Endothelial cell of umbilical vein (primary cell): Measurements from ENCODE around the gene CNTNAP2. TPM values are rescaled to one million over a fixed set of nuclear protein-coding genes. Genes with fewer than 3 reads are reported as not detected.

ENCODE experiments used
- BruUV-seq: library from RNA; stranded (reverse); fragments of 400-500 nt; replicated peaks from 2 replicates; lab custom pipeline; 2021; lab: Mats Ljungman, UMichigan
- CTCF ChIA-PET: fragments of 300-600, 350-600 bp; sonication (Branson Sonifier 250); formaldehyde crosslinking; loops from one replicate; lab custom pipeline; 2021; ENCODE audit warnings: antibody characterized with exemption, inconsistent platforms; lab: Charles Lee
- POLR2A ChIA-PET: fragments of 300-600, 350-600 bp; sonication (Branson Sonifier 250); formaldehyde crosslinking; loops from one replicate; lab custom pipeline; 2021; ENCODE audit warnings: antibody characterized with exemption, inconsistent platforms; lab: Charles Lee
- DNase-seq: peaks from one replicate; pipeline ENCODE4 v3.0.0-alpha.2; 2011; ENCODE audit warnings: low read depth, low spot score
- FAIRE-seq: peaks from 2 replicates; lab custom pipeline; 2011; peaks lifted over from hg19 to GRCh38; lab: Jason Lieb, UNC
- H2AFZ ChIP-seq: 2 replicates; pipeline ENCODE4 v1.6.0; 2012; ENCODE audit warnings: low read depth, low read length, control low read depth, inconsistent platforms
- H3K27ac ChIP-seq: 2 replicates; pipeline ENCODE4 v1.5.1; 2011; ENCODE audit warnings: low read depth, mild to moderate bottlenecking, control low read depth, low read length, moderate library complexity; ENCODE audit not compliant: insufficient read depth
- H3K27me3 ChIP-seq, 2 experiments: 2 replicates each; pipeline versions ENCODE4 v1.6.0 to v1.6.1; 2011; ENCODE audit warnings: low read length in 2 of 2, mixed read lengths in 1 of 2; ENCODE audit not compliant: control insufficient read depth in 2 of 2, insufficient read depth in 2 of 2
- H3K36me3 ChIP-seq, 2 experiments: 2 replicates in 1 of 2; 3 replicates in 1 of 2; pipeline ENCODE4 v1.5.1; 2011; ENCODE audit warnings: low read length in 2 of 2, mild to moderate bottlenecking in 1 of 2, moderate library complexity in 1 of 2; ENCODE audit not compliant: control insufficient read depth in 2 of 2, insufficient read depth in 2 of 2; ENCODE audit errors: extremely low read depth in 1 of 2
- H3K4me1 ChIP-seq: 3 replicates; pipeline ENCODE4 v1.5.1; 2011; ENCODE audit warnings: mild to moderate bottlenecking, low read length; ENCODE audit not compliant: control insufficient read depth, insufficient read depth; ENCODE audit errors: extremely low read depth
- H3K4me2 ChIP-seq: 2 replicates; pipeline ENCODE4 v1.6.1; 2011; ENCODE audit warnings: low read length, control low read depth, mixed read lengths; ENCODE audit not compliant: insufficient read depth
- H3K4me3 ChIP-seq, 3 experiments: fragments of 200-600 bp in 1 of 3; sonication (generic), shearing (Covaris generic) in 1 of 3; replicated peaks in 1 of 3; 2 replicates each; pipeline ENCODE4 v1.5.1; 2011 to 2016; ENCODE audit warnings: control low read depth in 3 of 3, low read length in 3 of 3, mild to moderate bottlenecking in 2 of 3, inconsistent platforms in 1 of 3, low read depth in 1 of 3, moderate library complexity in 1 of 3; ENCODE audit not compliant: insufficient read depth in 1 of 3
- H3K79me2 ChIP-seq: 2 replicates; pipeline ENCODE4 v1.6.0; 2012; ENCODE audit warnings: low read length, inconsistent platforms; ENCODE audit not compliant: control insufficient read depth, insufficient read depth
- H3K9ac ChIP-seq: replicated peaks from 2 replicates; pipeline ENCODE3; 2011; ENCODE audit warnings: low read length, control low read depth; ENCODE audit not compliant: insufficient read depth; ENCODE audit errors: extremely low read depth
- H3K9me1 ChIP-seq: replicated peaks from 3 replicates; pipeline ENCODE4 v1.6.0; 2011; ENCODE audit warnings: mild to moderate bottlenecking, low read length; ENCODE audit not compliant: control insufficient read depth, insufficient read depth; ENCODE audit errors: extremely low read depth
- H3K9me3 ChIP-seq: replicated peaks from 2 replicates; pipeline ENCODE4 v1.5.1; 2012; ENCODE audit warnings: low read length, inconsistent platforms; ENCODE audit not compliant: control insufficient read depth, insufficient read depth
- H4K20me1 ChIP-seq: replicated peaks from 2 replicates; pipeline ENCODE3; 2011; ENCODE audit warnings: mild to moderate bottlenecking, low read length; ENCODE audit not compliant: control insufficient read depth, insufficient read depth; ENCODE audit errors: extremely low read depth
- EZH2 ChIP-seq: IDR thresholded peaks from 2 replicates; pipeline ENCODE4 v1.6.1; 2012; ENCODE audit warnings: borderline replicate concordance, low read depth, mild to moderate bottlenecking, moderate library complexity, low read length, inconsistent platforms; ENCODE audit not compliant: severe bottlenecking
- FOS ChIP-seq: IDR thresholded peaks from 2 replicates; pipeline ENCODE4 v1.6.1; 2011; ENCODE audit warnings: mild to moderate bottlenecking, low read length, moderate library complexity, borderline replicate concordance; ENCODE audit not compliant: insufficient read depth
- GATA2 ChIP-seq: IDR thresholded peaks from 2 replicates; pipeline ENCODE4 v1.7.0; 2011; ENCODE audit warnings: low read depth, mild to moderate bottlenecking, moderate library complexity, mixed read lengths, low read length; ENCODE audit not compliant: insufficient read length, insufficient read depth
- JUN ChIP-seq: IDR thresholded peaks from 2 replicates; pipeline ENCODE4 v1.6.1; 2011; ENCODE audit warnings: borderline replicate concordance, low read depth; ENCODE audit not compliant: insufficient read length, insufficient read depth
- MYC ChIP-seq: IDR thresholded peaks from one replicate; pipeline ENCODE4 v1.6.1; 2011; ENCODE audit warnings: mild to moderate bottlenecking, low read depth, low read length
- POLR2A ChIP-seq: IDR thresholded peaks from 2 replicates; pipeline ENCODE4 v1.6.1; 2012; ENCODE audit warnings: low read depth, mild to moderate bottlenecking, control low read depth, low read length
- POLR2AphosphoS5 ChIP-seq: IDR thresholded peaks from 2 replicates; pipeline ENCODE4 v1.6.1; 2012; ENCODE audit warnings: low read depth, mild to moderate bottlenecking, control low read depth, low read length, moderate library complexity; ENCODE audit not compliant: insufficient read depth
- dilution Hi-C: fragments of 300-500 bp; cut with MboI; formaldehyde crosslinking; loops from one replicate; pipeline ENCODE4 v1.15.0; 2019; ENCODE audit warnings: low sequenced_read_pairs; ENCODE audit not compliant: extremely low pct_ligation_motif_present
- intact Hi-C: fragments of 100-400 bp; cut with micrococcal nuclease; formaldehyde crosslinking; loops from one replicate; pipeline ENCODE4 v1.10.0; 2022
- polyA plus RNA-seq, 4 experiments: library from polyadenylated mRNA; depleted of rRNA in 3 of 4; stranded (reverse) in 3 of 4; unstranded in 1 of 4; fragments of >200 nt; gene quantifications; 2 replicates each; pipeline versions ENCODE4 v1.2.1 to v1.2.3, GENCODE V29; 2011 to 2012; ENCODE audit warnings: missing spikeins in 1 of 4
- total RNA-seq: library from RNA; stranded (reverse); gene quantifications from 2 replicates; pipeline ENCODE4 v1.2.3, GENCODE V29; 2021
- TF ChIP-seq, protein P1 (sequence below), 2 donors: IDR thresholded peaks; 1 replicate in 1 of 2; 2 replicates in 1 of 2; pipeline ENCODE4 v1.5.1; 2011; ENCODE audit warnings: low read length in 2 of 2, mild to moderate bottlenecking in 2 of 2, moderate library complexity in 2 of 2, control low read depth in 1 of 2, inconsistent platforms in 1 of 2, low read depth in 1 of 2; ENCODE audit not compliant: insufficient read depth in 1 of 2; ENCODE audit errors: extremely low read depth in 1 of 2
- TF ChIP-seq, protein P2 (sequence below): IDR thresholded peaks from 2 replicates; pipeline ENCODE4 v1.6.1; 2011; ENCODE audit not compliant: insufficient read depth, insufficient read length

Gene CNTNAP2
- total and polyA plus RNA-seq, 2 donors (not counting 3 experiments of a cell fraction or from before 2014, with no cell fraction given): not detected

GRCh38 chr7:148419856-148420832, 2303.5 kb downstream of the CNTNAP2 start:
- no peak for FAIRE-seq
- intact Hi-C loops: no loop called here
- CTCF ChIA-PET: no interaction called here

More at GRCh38 chr7:148419856-148420832, 2303.5 kb downstream of the CNTNAP2 start:
- no peaks in the 10 kb centered on the region for H3K27me3 ChIP-seq
- H3K9ac ChIP-seq: no peak overlapping the region
- TF ChIP-seq JUN (no peak), FOS (no peak), EZH2 (no peak), POLR2A (no peak), MYC (no peak), POLR2AphosphoS5 (no peak), GATA2 (no peak)
- TF ChIP-seq, protein P1, sequence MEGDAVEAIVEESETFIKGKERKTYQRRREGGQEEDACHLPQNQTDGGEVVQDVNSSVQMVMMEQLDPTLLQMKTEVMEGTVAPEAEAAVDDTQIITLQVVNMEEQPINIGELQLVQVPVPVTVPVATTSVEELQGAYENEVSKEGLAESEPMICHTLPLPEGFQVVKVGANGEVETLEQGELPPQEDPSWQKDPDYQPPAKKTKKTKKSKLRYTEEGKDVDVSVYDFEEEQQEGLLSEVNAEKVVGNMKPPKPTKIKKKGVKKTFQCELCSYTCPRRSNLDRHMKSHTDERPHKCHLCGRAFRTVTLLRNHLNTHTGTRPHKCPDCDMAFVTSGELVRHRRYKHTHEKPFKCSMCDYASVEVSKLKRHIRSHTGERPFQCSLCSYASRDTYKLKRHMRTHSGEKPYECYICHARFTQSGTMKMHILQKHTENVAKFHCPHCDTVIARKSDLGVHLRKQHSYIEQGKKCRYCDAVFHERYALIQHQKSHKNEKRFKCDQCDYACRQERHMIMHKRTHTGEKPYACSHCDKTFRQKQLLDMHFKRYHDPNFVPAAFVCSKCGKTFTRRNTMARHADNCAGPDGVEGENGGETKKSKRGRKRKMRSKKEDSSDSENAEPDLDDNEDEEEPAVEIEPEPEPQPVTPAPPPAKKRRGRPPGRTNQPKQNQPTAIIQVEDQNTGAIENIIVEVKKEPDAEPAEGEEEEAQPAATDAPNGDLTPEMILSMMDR (IDR thresholded peaks at IDR 0.05; ENCODE audit: extremely low read depth in 1 of 2, insufficient read depth in 1 of 2, low read depth in 1 of 2, low read length in 2 of 2): no peak
- TF ChIP-seq, protein P2, sequence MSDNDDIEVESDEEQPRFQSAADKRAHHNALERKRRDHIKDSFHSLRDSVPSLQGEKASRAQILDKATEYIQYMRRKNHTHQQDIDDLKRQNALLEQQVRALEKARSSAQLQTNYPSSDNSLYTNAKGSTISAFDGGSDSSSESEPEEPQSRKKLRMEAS: no peak
- H3K4me3 ChIP-seq: no peak overlapping the region
- POLR2A ChIA-PET: no interaction called here
- peaks cover 6% of the 10 kb centered on the region for H3K9me3 ChIP-seq
- no peak overlapping the region for H3K4me2 ChIP-seq
- BruUV-seq: no TSS peak
- no peaks in the 10 kb centered on the region for H4K20me1 ChIP-seq
- no peaks in the 10 kb centered on the region for H3K4me1 ChIP-seq
- H3K36me3 ChIP-seq: no peaks in the 10 kb centered on the region
- no peak for DNase-seq
- no peak overlapping the region for H2AFZ ChIP-seq
- H3K9me1 ChIP-seq: no peaks in the 10 kb centered on the region
- H3K27ac ChIP-seq: no peak overlapping the region
- H3K79me2 ChIP-seq: no peaks in the 10 kb centered on the region
- dilution Hi-C loops: no loop called here
